ENCODE measurements around the gene MYOF. TPM values are rescaled to one million over a fixed set of nuclear protein-coding genes. Genes with fewer than 3 reads are reported as not detected.

Gene MYOF
- total RNA-seq, 4 donors from 2014 or later = 39.6 to 70.4 (median 59.2) TPM

DNA sequence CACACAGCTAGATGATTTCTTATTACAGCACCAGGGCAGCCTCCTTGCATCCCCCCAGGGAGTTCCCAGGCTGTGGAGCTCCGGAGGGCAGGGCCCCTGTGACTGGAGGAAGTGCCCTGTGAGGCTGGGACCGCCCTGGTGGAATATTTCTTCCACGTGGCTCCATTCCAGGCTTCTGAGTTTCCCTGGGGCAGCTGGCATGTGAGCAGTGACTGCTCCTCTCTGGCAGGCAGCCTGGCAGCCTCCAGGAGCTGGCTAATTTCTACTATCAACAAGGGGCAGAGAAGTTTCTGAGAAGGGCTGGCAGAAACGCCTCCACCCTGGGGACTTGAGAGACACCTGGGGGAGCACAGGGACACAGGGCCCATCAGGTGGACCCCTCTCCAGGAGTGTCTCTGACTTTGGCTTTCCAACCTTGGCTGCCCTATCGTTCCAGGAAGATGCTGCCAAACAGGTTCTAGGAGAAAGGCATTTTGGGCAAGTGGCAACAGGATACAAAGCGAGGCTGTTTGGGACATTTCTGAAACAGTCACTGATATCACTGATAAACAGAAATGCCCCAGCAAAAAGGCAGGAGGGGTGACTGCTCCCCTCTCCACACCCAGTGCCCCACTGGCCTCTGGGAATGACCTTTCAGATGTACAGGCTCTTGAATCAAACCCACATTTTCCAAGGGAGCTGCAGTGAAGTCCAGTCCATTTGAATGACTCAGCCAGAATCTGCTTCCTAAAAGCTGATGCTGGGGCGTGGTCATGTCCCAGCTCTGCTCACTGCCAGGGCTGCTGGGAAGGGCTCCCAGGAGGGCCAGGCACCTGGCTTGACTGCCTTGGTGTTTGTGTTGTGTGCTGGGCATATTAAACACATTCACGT, 16.1 kb downstream of the MYOF start:
- peak overlapping the region; percentile 74 to 91 (median 83) for H3K27ac ChIP-seq
- H3K36me3 ChIP-seq = no peaks in the 10 kb centered on the region
- H3K9me3 ChIP-seq = no peaks in the 10 kb centered on the region
- TF ChIP-seq, protein P1, sequence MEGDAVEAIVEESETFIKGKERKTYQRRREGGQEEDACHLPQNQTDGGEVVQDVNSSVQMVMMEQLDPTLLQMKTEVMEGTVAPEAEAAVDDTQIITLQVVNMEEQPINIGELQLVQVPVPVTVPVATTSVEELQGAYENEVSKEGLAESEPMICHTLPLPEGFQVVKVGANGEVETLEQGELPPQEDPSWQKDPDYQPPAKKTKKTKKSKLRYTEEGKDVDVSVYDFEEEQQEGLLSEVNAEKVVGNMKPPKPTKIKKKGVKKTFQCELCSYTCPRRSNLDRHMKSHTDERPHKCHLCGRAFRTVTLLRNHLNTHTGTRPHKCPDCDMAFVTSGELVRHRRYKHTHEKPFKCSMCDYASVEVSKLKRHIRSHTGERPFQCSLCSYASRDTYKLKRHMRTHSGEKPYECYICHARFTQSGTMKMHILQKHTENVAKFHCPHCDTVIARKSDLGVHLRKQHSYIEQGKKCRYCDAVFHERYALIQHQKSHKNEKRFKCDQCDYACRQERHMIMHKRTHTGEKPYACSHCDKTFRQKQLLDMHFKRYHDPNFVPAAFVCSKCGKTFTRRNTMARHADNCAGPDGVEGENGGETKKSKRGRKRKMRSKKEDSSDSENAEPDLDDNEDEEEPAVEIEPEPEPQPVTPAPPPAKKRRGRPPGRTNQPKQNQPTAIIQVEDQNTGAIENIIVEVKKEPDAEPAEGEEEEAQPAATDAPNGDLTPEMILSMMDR (IDR thresholded peaks at IDR 0.05) = no peak
- TF ChIP-seq EP300 (IDR thresholded peaks at IDR 0.05) = peak in 1 of 2 donors; percentile 62
- DNase-seq (ENCODE audit: low spot score in 2 of 2) = peak; percentile 64 to 68
- peaks cover 0 to 87% (median 48%) of the 10 kb centered on the region in 4 donors for H3K4me1 ChIP-seq
- H3K27me3 ChIP-seq = no peaks in the 10 kb centered on the region
- WGBS, 2 donors = 16 to 26% methylated on average over 5 to 8 of the region's 8 CpGs
- no peak overlapping the region for H3K4me3 ChIP-seq

DNA sequence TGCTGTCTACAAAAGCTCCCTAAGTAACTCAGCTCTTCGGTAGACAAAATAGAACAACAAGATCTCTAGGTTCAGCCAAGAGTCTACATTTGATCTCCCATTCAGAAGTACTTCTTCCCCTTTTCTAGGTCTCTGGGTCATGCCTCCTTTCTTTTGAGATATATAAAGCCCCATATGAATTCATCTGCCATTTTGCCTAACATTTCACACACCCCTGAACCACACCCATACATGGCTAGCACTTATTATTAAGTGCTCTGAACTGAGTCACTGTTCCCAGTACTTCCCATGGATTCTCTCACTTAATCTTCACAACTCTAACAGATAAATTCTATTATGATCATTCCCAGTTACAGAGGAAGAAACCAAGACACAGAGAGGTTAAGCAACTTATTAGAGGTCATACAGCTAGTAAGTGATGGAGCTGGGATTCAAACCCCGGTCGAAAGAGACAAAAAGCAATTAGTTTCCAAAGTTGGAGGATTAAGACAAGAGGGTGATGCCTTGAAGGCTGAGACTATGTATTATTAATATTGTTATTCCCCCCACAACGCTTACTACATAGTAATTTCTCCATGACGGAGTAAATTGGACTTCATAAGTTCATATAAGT, 17.3 kb downstream of the MYOF start:
- DNase-seq (ENCODE audit: low spot score in 2 of 2) = no peak
- 84 to 86% methylated on average over 5 of the region's 5 CpGs for WGBS, 2 donors
- H3K4me1 ChIP-seq = peaks cover 0 to 84% (median 44%) of the 10 kb centered on the region in 4 donors
- no peaks in the 10 kb centered on the region for H3K27me3 ChIP-seq
- H3K9me3 ChIP-seq = no peaks in the 10 kb centered on the region
- no peak overlapping the region for H3K4me3 ChIP-seq
- no peaks in the 10 kb centered on the region for H3K36me3 ChIP-seq
- peak overlapping the region; percentile 74 to 91 (median 83) for H3K27ac ChIP-seq
- TF ChIP-seq, protein P1 (IDR thresholded peaks at IDR 0.05) = no peak
- no peak for TF ChIP-seq EP300 (IDR thresholded peaks at IDR 0.05)
- TF ChIP-seq POLR2A (IDR thresholded peaks at IDR 0.05) = no peak

DNA sequence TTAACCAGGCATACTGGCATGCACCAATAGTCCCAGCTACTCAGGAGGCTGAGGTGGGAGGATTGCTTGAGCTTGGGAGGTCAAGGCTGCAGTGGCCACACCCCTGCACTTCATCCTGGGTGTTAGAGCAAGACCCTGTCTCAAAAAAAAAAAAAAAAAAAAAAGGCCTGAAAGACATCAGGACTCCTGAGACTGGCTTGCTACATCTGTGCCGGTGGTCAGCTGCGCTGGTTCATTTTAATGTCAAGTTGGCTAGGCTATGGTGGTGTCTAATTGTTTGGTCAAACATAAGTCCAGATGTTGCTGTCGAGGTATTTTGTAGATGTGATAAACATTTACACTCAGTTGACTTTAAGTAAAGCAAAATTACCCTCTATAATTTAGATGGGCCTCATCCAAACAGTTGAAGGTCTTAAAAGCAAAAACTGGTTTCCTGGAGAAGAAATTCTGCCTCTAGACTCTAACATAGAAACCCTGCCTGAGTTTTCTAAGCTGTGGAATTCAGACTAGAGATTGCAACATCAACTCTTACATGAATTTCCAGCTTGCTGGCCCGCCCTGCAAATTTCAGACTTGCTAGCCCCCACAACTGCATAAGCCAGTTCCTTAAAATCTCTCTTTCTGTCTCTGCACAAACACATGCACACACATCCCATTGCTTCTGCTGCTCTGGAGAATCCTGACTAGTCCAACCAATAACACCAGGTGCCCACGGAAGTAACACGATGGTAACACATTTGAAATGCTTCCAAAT, 18.2 kb downstream of the MYOF start:
- Histone ChIP-seq H3K36me3 (no peaks in the 10 kb centered on the region), H3K9me3 (no peaks in the 10 kb centered on the region), H3K27ac (peak overlapping the region in 3 of 4 donors; percentile 38 to 91 (median 85)), H3K27me3 (no peaks in the 10 kb centered on the region), H3K4me1 (peaks cover 0 to 83% (median 44%) of the 10 kb centered on the region in 4 donors), H3K4me3 (no peak overlapping the region)
- WGBS, 2 donors = 64 to 72% methylated on average over 6 of the region's 6 CpGs
- DNase-seq (ENCODE audit: low spot score in 2 of 2) = peak in 1 of 2 donors; percentile 64
- TF ChIP-seq EP300 (IDR thresholded peaks at IDR 0.05) = peak in 1 of 2 donors; percentile 68
- TF ChIP-seq, protein P1 (IDR thresholded peaks at IDR 0.05) = no peak

DNA sequence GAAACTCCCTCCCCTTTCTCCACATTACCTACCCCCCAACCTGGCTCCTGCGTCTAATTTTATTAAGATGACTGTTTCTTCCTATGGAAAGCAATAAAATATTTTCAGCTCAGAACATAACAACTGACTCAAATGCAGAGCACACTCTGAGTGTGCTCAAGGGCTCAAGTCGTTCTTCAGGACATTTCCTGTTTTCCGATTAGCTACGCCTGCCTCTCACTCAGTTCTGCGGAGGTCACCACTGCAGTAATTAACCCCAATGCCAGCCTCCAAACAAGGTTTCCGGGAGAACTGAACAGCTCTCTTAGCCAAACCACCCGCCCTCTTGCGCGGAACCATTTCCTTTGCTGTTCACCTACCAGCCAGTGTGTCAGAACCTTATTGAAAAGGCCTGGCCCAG, 19.3 kb downstream of the MYOF start:
- no peak overlapping the region for H3K4me3 ChIP-seq
- H3K27ac ChIP-seq = peak overlapping the region in 3 of 4 donors; percentile 15 to 91 (median 85)
- H3K27me3 ChIP-seq = no peaks in the 10 kb centered on the region
- H3K4me1 ChIP-seq = peaks cover 0 to 83% (median 49%) of the 10 kb centered on the region in 4 donors
- TF ChIP-seq EP300 (IDR thresholded peaks at IDR 0.05) (peak; percentile 46 to 76), POLR2A (IDR thresholded peaks at IDR 0.05) (no peak)
- H3K9me3 ChIP-seq = no peaks in the 10 kb centered on the region
- DNase-seq (ENCODE audit: low spot score in 2 of 2) = no peak
- H3K36me3 ChIP-seq = no peaks in the 10 kb centered on the region
- WGBS, 2 donors = 54 to 60% methylated on average over 9 of the region's 9 CpGs

DNA sequence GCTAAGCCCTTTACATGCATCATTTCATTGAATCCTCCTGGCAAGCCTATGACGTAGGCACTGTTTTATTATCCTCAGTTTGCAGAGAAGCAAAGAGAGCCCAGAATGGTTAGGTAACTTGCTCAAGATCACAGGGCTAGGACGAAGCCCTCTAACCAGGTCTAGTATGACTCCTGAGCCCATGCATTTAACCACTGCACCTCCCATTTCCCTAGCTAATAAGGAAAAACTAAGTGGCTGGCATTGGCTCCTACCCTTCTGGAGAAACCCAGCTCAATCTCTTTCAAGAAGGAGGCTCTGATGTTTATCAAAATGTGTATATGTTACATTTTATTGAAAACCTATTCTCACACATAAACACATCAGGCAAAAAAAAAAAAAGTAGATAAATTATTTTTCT, 19.8 kb downstream of the MYOF start:
- DNase-seq (ENCODE audit: low spot score in 2 of 2) = no peak
- WGBS, 2 donors = 41 to 46% methylated on average over 2 of the region's 2 CpGs
- TF ChIP-seq, protein P1 (IDR thresholded peaks at IDR 0.05) = no peak
- TF ChIP-seq POLR2A (IDR thresholded peaks at IDR 0.05) (no peak), EP300 (IDR thresholded peaks at IDR 0.05) (no peak)
- Histone ChIP-seq H3K9me3 (no peaks in the 10 kb centered on the region), H3K36me3 (no peaks in the 10 kb centered on the region), H3K27me3 (no peaks in the 10 kb centered on the region), H3K4me3 (no peak overlapping the region), H3K27ac (peak overlapping the region in 3 of 4 donors; percentile 4 to 91 (median 85)), H3K4me1 (peaks cover 0 to 87% (median 51%) of the 10 kb centered on the region in 4 donors)
